Liver (tissue), 9 donors: ENCODE measurements around the gene CD247. TPM values are rescaled to one million over a fixed set of nuclear protein-coding genes. Genes with fewer than 3 reads are reported as not detected.
A peak's percentile ranks its signal among the peaks of the same experiment; 100 is the strongest.

Source experiments
- DNase-seq: peaks from one replicate; pipeline ENCODE4 v3.0.0-alpha.2; 2017; ENCODE audit warnings: low spot score
- H3K27ac ChIP-seq, 2 donors: one replicate each; pipeline ENCODE4 v1.7.0; 2013; ENCODE audit warnings: inconsistent platforms in 2 of 2, low read length in 2 of 2, control low read depth in 1 of 2, low read depth in 1 of 2, mild to moderate bottlenecking in 1 of 2
- H3K27me3 ChIP-seq, 4 donors: one replicate each; pipeline versions ENCODE4 v1.6.1 to v1.7.0; 2013; ENCODE audit warnings: low read length in 3 of 4, inconsistent platforms in 1 of 4, mild to moderate bottlenecking in 1 of 4, moderate library complexity in 1 of 4; ENCODE audit not compliant: control insufficient read depth in 4 of 4, insufficient read depth in 4 of 4
- H3K36me3 ChIP-seq, 4 donors: one replicate each; pipeline versions ENCODE4 v1.6.1 to v1.7.0; 2013; ENCODE audit warnings: low read length in 3 of 4, mild to moderate bottlenecking in 3 of 4, low read depth in 1 of 4, moderate library complexity in 1 of 4; ENCODE audit not compliant: control insufficient read depth in 4 of 4, insufficient read depth in 3 of 4
- H3K4me1 ChIP-seq, 4 donors: one replicate each; pipeline versions ENCODE4 v1.6.1 to v1.7.0; 2013; ENCODE audit warnings: low read length in 3 of 4, mild to moderate bottlenecking in 3 of 4, moderate library complexity in 1 of 4; ENCODE audit not compliant: control insufficient read depth in 4 of 4, insufficient read depth in 4 of 4
- H3K4me3 ChIP-seq, 3 donors: one replicate each; pipeline versions ENCODE4 v1.6.1 to v1.7.0; 2013; ENCODE audit warnings: low read length in 3 of 3, control low read depth in 1 of 3, low read depth in 1 of 3, mild to moderate bottlenecking in 1 of 3
- H3K9ac ChIP-seq, 2 donors: one replicate each; pipeline ENCODE4 v1.7.0; 2013; ENCODE audit warnings: low read length in 2 of 2, mild to moderate bottlenecking in 2 of 2, moderate library complexity in 2 of 2, control low read depth in 1 of 2, low read depth in 1 of 2
- H3K9me3 ChIP-seq, 4 donors: one replicate each; pipeline versions ENCODE4 v1.6.1 to v1.7.0; 2013; ENCODE audit warnings: low read length in 3 of 4; ENCODE audit not compliant: control insufficient read depth in 4 of 4
- EGR1 ChIP-seq, 2 donors: IDR thresholded peaks; 2 replicates each; pipeline ENCODE4 v1.6.1; 2016 to 2018; ENCODE audit warnings: antibody characterized with exemption in 2 of 2, low read depth in 2 of 2
- FOXA2 ChIP-seq: IDR thresholded peaks from 2 replicates; pipeline ENCODE4 v1.6.1; 2016; ENCODE audit warnings: antibody characterized with exemption
- GABPA ChIP-seq, 2 donors: IDR thresholded peaks in 1 of 2; conservative IDR thresholded peaks in 1 of 2; 2 replicates each; pipeline ENCODE4 v1.6.1; 2016; ENCODE audit warnings: antibody characterized with exemption in 2 of 2, mild to moderate bottlenecking in 1 of 2, moderate library complexity in 1 of 2
- HNF4G ChIP-seq: IDR thresholded peaks from 2 replicates; pipeline ENCODE4 v1.6.1; 2016; ENCODE audit warnings: antibody characterized with exemption
- JUND ChIP-seq, 2 donors: IDR thresholded peaks; 2 replicates each; pipeline ENCODE4 v1.6.1; 2016; ENCODE audit warnings: antibody characterized with exemption in 2 of 2
- RAD21 ChIP-seq, 2 donors: IDR thresholded peaks; 2 replicates each; pipeline ENCODE4 v1.6.1; 2016; ENCODE audit warnings: antibody characterized with exemption in 2 of 2, mild to moderate bottlenecking in 2 of 2
- RXRA ChIP-seq, 2 donors: IDR thresholded peaks; 2 replicates each; pipeline ENCODE4 v1.6.1; 2017 to 2018; ENCODE audit warnings: antibody characterized with exemption in 2 of 2, mild to moderate bottlenecking in 1 of 2
- SP1 ChIP-seq: IDR thresholded peaks from 2 replicates; pipeline ENCODE4 v1.6.1; 2018; ENCODE audit warnings: antibody characterized with exemption, mild to moderate bottlenecking
- TAF1 ChIP-seq: conservative IDR thresholded peaks from 2 replicates; pipeline ENCODE4 v1.6.1; 2016; ENCODE audit warnings: antibody characterized with exemption, mild to moderate bottlenecking
- WGBS: extraction: QIAGEN DNeasy Blood & Tissue Kit; methylation state at CpG from one replicate; pipeline ENCODE4 v1.1.7; 2013; 5-methylcytosine and 5-hydroxymethylcytosine counted together
- polyA plus RNA-seq, 2 donors: library from polyadenylated mRNA; stranded (reverse) in 1 of 2; unstranded in 1 of 2; fragments of 200-250 nt in 1 of 2; fragments of >200 nt in 1 of 2; fragmentation: Nextera tagmentation in 1 of 2; extraction: Ambion mirVana in 1 of 2; gene quantifications; one replicate each; pipeline versions ENCODE4 v1.2.1 to v1.2.3, GENCODE V29; 2013 to 2015
- total RNA-seq, 2 donors: library from RNA; depleted of rRNA; stranded (reverse); fragments of >200 nt; gene quantifications; one replicate each; pipeline ENCODE4 v1.2.3, GENCODE V29; 2014
- TF ChIP-seq, protein P1 (sequence below): IDR thresholded peaks from 2 replicates; pipeline ENCODE4 v1.6.1; 2016; ENCODE audit warnings: antibody characterized with exemption
- TF ChIP-seq, protein P2 (sequence below): IDR thresholded peaks from 2 replicates; pipeline ENCODE4 v1.6.1; 2016; ENCODE audit warnings: antibody characterized with exemption
- TF ChIP-seq, protein P3 (sequence below): IDR thresholded peaks from 2 replicates; pipeline ENCODE4 v1.6.1; 2016; ENCODE audit warnings: antibody characterized with exemption, mild to moderate bottlenecking
- TF ChIP-seq, protein P4 (sequence below): fragments of 150-350 bp; IDR thresholded peaks from 2 replicates; pipeline ENCODE4 v1.5.1; 2017; ENCODE audit warnings: improper control_type of control experiment, low read depth, low read length; ENCODE audit not compliant: missing input control
- donor health status: healthy.
- donor health status: healthy.
- donor health status: healthy.
- donor health status: healthy.
- donor health status: healthy.

CD247 gene
- total and polyA plus RNA-seq, 4 donors = 0.61 to 2.2 (median 1.6) TPM

DNA sequence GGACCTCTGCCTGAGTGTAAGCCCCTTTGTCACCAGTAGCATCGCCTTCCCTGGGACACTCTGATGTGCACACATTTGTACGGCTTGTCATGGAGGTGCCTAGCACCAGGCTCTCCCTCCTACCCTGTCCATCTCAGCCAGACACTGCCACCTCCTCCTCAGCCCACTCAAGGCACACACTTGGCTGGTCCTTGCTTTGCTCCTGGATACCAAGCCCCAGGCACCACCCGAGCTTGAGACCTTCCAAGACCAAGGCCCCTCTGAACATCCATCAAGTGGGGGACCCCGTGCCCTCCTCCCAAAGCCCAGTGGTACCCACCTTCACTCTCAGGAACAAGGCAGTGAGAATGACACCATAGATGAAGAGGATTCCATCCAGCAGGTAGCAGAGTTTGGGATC, 78.0 kb downstream of the CD247 start:
- peaks cover 0 to 8% (median 7%) of the 10 kb centered on the region in 4 donors for H3K4me1 ChIP-seq
- 98% methylated on average over 4 of the region's 4 CpGs for WGBS
- TF ChIP-seq HNF4G = no peak
- TF ChIP-seq, protein P1, sequence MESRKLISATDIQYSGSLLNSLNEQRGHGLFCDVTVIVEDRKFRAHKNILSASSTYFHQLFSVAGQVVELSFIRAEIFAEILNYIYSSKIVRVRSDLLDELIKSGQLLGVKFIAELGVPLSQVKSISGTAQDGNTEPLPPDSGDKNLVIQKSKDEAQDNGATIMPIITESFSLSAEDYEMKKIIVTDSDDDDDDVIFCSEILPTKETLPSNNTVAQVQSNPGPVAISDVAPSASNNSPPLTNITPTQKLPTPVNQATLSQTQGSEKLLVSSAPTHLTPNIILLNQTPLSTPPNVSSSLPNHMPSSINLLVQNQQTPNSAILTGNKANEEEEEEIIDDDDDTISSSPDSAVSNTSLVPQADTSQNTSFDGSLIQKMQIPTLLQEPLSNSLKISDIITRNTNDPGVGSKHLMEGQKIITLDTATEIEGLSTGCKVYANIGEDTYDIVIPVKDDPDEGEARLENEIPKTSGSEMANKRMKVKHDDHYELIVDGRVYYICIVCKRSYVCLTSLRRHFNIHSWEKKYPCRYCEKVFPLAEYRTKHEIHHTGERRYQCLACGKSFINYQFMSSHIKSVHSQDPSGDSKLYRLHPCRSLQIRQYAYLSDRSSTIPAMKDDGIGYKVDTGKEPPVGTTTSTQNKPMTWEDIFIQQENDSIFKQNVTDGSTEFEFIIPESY = no peak
- TF ChIP-seq, protein P2, sequence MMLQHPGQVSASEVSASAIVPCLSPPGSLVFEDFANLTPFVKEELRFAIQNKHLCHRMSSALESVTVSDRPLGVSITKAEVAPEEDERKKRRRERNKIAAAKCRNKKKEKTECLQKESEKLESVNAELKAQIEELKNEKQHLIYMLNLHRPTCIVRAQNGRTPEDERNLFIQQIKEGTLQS = no peak
- no peak for TF ChIP-seq TAF1
- TF ChIP-seq, protein P3, sequence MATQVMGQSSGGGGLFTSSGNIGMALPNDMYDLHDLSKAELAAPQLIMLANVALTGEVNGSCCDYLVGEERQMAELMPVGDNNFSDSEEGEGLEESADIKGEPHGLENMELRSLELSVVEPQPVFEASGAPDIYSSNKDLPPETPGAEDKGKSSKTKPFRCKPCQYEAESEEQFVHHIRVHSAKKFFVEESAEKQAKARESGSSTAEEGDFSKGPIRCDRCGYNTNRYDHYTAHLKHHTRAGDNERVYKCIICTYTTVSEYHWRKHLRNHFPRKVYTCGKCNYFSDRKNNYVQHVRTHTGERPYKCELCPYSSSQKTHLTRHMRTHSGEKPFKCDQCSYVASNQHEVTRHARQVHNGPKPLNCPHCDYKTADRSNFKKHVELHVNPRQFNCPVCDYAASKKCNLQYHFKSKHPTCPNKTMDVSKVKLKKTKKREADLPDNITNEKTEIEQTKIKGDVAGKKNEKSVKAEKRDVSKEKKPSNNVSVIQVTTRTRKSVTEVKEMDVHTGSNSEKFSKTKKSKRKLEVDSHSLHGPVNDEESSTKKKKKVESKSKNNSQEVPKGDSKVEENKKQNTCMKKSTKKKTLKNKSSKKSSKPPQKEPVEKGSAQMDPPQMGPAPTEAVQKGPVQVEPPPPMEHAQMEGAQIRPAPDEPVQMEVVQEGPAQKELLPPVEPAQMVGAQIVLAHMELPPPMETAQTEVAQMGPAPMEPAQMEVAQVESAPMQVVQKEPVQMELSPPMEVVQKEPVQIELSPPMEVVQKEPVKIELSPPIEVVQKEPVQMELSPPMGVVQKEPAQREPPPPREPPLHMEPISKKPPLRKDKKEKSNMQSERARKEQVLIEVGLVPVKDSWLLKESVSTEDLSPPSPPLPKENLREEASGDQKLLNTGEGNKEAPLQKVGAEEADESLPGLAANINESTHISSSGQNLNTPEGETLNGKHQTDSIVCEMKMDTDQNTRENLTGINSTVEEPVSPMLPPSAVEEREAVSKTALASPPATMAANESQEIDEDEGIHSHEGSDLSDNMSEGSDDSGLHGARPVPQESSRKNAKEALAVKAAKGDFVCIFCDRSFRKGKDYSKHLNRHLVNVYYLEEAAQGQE = no peak
- TF ChIP-seq SP1 = no peak
- TF ChIP-seq, protein P4, sequence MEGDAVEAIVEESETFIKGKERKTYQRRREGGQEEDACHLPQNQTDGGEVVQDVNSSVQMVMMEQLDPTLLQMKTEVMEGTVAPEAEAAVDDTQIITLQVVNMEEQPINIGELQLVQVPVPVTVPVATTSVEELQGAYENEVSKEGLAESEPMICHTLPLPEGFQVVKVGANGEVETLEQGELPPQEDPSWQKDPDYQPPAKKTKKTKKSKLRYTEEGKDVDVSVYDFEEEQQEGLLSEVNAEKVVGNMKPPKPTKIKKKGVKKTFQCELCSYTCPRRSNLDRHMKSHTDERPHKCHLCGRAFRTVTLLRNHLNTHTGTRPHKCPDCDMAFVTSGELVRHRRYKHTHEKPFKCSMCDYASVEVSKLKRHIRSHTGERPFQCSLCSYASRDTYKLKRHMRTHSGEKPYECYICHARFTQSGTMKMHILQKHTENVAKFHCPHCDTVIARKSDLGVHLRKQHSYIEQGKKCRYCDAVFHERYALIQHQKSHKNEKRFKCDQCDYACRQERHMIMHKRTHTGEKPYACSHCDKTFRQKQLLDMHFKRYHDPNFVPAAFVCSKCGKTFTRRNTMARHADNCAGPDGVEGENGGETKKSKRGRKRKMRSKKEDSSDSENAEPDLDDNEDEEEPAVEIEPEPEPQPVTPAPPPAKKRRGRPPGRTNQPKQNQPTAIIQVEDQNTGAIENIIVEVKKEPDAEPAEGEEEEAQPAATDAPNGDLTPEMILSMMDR = no peak
- TF ChIP-seq FOXA2 = no peak
- TF ChIP-seq GABPA (IDR thresholded peaks at IDR 0.05 in 1 of 2, conservative IDR thresholded peaks at IDR 0.05 in 1 of 2) = no peak
- no peak for TF ChIP-seq EGR1 (IDR thresholded peaks at IDR 0.05; ENCODE audit: low read depth in 2 of 2)
- TF ChIP-seq JUND (IDR thresholded peaks at IDR 0.05) = no peak
- TF ChIP-seq RXRA (IDR thresholded peaks at IDR 0.05) = no peak
- H3K4me3 ChIP-seq = no peak overlapping the region
- peaks cover 0 to 2% (median 0%) of the 10 kb centered on the region in 4 donors for H3K27me3 ChIP-seq
- H3K27ac ChIP-seq = no peak overlapping the region
- no peaks in the 10 kb centered on the region for H3K9me3 ChIP-seq
- H3K36me3 ChIP-seq = no peaks in the 10 kb centered on the region
- H3K9ac ChIP-seq = no peak overlapping the region
- peak; percentile 19 for DNase-seq

DNA sequence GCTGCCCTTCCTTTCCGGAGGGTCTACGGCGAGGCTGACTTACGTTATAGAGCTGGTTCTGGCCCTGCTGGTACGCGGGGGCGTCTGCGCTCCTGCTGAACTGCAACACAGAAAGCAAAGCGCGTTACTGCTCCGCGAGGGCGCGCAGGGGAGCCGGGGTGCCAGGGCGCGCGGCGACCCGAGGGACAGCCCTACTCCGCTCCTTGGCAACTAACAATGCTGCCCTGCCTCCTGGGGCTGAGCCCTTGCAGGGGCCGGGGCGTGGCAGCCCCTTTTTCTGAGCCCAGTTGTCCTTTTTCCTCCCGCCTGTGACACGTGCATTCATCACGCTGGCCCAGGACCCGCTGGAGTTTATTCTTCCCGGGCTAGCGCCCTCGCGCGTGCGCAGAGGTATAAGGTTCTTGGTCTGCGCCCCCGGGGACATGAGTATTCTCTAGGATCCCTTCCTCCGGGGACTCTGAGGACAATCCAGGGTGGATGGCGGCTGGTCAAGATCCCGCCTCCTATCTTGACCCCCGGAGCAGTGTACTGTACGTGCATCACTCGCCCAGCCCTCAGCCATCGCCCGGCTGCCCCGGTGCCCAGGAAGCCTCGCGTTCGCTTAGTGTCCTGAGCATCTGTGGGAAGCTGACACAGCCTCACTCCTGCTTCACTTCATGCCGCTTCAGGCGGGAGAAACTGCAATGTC, 78.9 kb downstream of the CD247 start:
- DNase-seq = peak; percentile 38
- no peak for TF ChIP-seq RAD21 (IDR thresholded peaks at IDR 0.05)
- TF ChIP-seq TAF1 = no peak
- TF ChIP-seq, protein P4 = no peak
- no peak for TF ChIP-seq JUND (IDR thresholded peaks at IDR 0.05)
- TF ChIP-seq RXRA (IDR thresholded peaks at IDR 0.05) = no peak
- TF ChIP-seq, protein P3 = no peak
- no peak for TF ChIP-seq FOXA2
- Histone ChIP-seq H3K27me3 (peaks cover 0 to 2% (median 0%) of the 10 kb centered on the region in 4 donors), H3K9ac (no peak overlapping the region), H3K9me3 (no peaks in the 10 kb centered on the region), H3K4me1 (peaks cover 0 to 8% (median 7%) of the 10 kb centered on the region in 4 donors), H3K36me3 (no peaks in the 10 kb centered on the region), H3K27ac (no peak overlapping the region), H3K4me3 (peak overlapping the region in 2 of 3 donors; percentile 25 to 39)
- 16% methylated on average over 49 of the region's 49 CpGs for WGBS
